ENCODE results near the gene PIPOX. TPM values are rescaled to one million over a fixed set of nuclear protein-coding genes. Genes with fewer than 3 reads are reported as not detected.
A peak's percentile ranks its signal among the peaks of the same experiment; 100 is the strongest.

Gene PIPOX
- total RNA-seq, 1 donor from 2014 or later: 3.3 TPM

DNA sequence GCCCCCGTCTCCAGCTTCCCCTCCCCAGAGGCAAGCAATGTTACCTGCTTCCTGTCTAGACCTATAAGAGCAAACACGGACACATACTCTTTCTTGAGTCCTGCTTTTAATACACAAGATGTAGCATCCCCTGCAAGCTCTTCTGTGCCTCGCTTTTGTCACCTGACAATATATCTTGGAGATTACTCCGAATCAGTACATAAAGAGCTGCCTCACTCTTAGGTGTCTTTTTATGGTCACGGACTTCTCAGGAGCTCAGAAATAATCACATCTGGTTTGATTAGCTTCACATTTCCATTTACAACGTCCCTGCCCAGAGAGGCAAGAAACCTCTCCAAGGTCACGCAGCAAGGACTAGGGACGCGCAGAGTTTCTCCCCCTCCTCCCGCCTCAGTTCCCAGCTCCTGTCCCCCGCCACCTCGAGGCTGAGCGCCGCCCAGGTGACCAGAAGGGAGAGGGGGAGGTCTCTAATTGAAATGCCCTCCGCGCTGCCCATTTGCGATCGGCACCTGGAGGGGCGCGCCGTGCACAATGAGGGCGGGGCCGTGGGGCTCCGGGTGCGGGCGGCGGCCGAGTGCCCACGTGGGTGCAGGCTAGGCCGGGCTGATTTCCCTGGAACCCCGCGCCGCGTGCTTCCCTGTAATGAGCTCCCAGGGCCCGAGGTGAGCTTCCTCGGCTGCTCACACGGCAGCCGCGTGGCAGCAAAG, 23.3 kb upstream of the PIPOX start:
- Mint-ChIP-seq H3K4me3 (ENCODE audit: unreplicated experiment) (no peak overlapping the region), H3K4me1 (ENCODE audit: unreplicated experiment) (peaks cover 42% of the 10 kb centered on the region), H3K9me3 (ENCODE audit: unreplicated experiment) (no peaks in the 10 kb centered on the region), H3K27me3 (ENCODE audit: unreplicated experiment) (peaks cover 1% of the 10 kb centered on the region), H3K27ac (ENCODE audit: unreplicated experiment) (no peak overlapping the region), H3K36me3 (ENCODE audit: low read depth, unreplicated experiment) (no peaks in the 10 kb centered on the region)
- DNase-seq (ENCODE audit: low spot score): no peak
- TF ChIP-seq, protein P1, sequence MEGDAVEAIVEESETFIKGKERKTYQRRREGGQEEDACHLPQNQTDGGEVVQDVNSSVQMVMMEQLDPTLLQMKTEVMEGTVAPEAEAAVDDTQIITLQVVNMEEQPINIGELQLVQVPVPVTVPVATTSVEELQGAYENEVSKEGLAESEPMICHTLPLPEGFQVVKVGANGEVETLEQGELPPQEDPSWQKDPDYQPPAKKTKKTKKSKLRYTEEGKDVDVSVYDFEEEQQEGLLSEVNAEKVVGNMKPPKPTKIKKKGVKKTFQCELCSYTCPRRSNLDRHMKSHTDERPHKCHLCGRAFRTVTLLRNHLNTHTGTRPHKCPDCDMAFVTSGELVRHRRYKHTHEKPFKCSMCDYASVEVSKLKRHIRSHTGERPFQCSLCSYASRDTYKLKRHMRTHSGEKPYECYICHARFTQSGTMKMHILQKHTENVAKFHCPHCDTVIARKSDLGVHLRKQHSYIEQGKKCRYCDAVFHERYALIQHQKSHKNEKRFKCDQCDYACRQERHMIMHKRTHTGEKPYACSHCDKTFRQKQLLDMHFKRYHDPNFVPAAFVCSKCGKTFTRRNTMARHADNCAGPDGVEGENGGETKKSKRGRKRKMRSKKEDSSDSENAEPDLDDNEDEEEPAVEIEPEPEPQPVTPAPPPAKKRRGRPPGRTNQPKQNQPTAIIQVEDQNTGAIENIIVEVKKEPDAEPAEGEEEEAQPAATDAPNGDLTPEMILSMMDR (IDR thresholded peaks at IDR 0.05; ENCODE audit: unreplicated experiment): no peak

DNA sequence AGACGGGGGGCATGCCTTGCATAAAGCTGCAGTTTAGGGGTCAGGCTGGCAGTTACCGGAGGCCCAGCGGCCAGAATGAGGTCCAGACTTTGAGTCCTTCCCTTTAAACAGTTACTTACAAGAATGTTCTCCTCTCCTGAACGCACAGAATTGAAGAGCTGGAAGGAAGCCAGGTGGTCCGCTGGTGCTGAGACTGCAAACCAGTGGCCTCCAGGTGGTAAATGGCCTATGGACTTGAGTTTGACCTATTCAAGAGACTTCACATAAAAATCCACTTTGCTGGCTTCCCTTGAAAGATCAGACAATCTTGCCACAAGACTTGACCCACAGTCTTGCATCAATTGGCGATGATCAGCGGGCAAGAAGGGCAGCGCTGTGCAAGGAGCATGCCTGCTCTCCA, 22.4 kb upstream of the PIPOX start:
- H3K9me3 Mint-ChIP-seq (ENCODE audit: unreplicated experiment): no peaks in the 10 kb centered on the region
- TF ChIP-seq, protein P1 (IDR thresholded peaks at IDR 0.05; ENCODE audit: unreplicated experiment): no peak
- peaks cover 42% of the 10 kb centered on the region for H3K4me1 Mint-ChIP-seq (ENCODE audit: unreplicated experiment)
- no peak for DNase-seq (ENCODE audit: low spot score)
- H3K27ac Mint-ChIP-seq (ENCODE audit: unreplicated experiment): no peak overlapping the region
- H3K36me3 Mint-ChIP-seq (ENCODE audit: low read depth, unreplicated experiment): no peaks in the 10 kb centered on the region
- H3K27me3 Mint-ChIP-seq (ENCODE audit: unreplicated experiment): peaks cover 1% of the 10 kb centered on the region
- H3K4me3 Mint-ChIP-seq (ENCODE audit: unreplicated experiment): no peak overlapping the region

DNA sequence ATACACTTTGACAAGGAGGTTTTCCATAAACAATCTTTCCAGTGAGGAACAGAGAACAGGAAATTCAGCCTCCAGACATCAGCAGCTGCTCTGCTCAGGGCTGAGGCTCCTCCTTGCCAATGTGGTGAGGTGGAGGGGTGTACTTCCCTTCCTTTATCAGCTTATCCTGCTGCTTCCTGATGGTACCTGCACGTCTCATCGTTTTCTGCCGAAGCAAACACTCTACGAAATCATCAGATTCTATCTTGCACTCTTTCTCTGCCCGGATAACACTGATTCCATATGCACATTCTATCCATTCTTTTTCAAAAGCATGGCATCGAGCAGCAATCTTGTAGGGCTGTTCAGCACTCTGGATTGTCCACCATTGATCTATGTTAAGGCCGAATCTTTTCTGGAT, 21.7 kb upstream of the PIPOX start:
- Mint-ChIP-seq H3K36me3 (ENCODE audit: low read depth, unreplicated experiment) (no peaks in the 10 kb centered on the region), H3K4me3 (ENCODE audit: unreplicated experiment) (peak overlapping the region; percentile 48), H3K9me3 (ENCODE audit: unreplicated experiment) (no peaks in the 10 kb centered on the region), H3K27ac (ENCODE audit: unreplicated experiment) (peak overlapping the region; percentile 27), H3K4me1 (ENCODE audit: unreplicated experiment) (peaks cover 42% of the 10 kb centered on the region), H3K27me3 (ENCODE audit: unreplicated experiment) (peaks cover 1% of the 10 kb centered on the region)
- DNase-seq (ENCODE audit: low spot score): no peak
- TF ChIP-seq, protein P1 (IDR thresholded peaks at IDR 0.05; ENCODE audit: unreplicated experiment): no peak

DNA sequence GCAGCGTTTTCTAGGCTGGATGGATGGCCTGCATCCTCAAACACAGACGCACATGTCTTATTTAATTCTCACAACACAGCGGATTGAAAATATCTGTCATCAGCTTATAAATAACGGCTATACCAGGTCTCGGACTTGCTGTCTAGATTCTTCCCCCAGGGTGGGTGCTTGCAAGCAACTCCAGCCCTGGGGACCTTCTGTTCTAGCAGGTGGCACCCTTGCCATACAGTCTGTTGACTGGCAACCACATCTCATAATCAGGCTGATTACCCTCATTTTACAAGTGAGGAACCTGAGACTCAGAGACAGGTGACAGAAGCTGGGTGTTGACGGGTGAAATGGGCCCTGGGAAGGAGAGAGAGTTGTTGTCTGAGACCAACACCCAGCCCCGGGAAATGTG, 20.9 kb upstream of the PIPOX start:
- H3K4me3 Mint-ChIP-seq (ENCODE audit: unreplicated experiment): no peak overlapping the region
- no peak for DNase-seq (ENCODE audit: low spot score)
- H3K27me3 Mint-ChIP-seq (ENCODE audit: unreplicated experiment): peaks cover 1% of the 10 kb centered on the region
- H3K27ac Mint-ChIP-seq (ENCODE audit: unreplicated experiment): no peak overlapping the region
- no peaks in the 10 kb centered on the region for H3K9me3 Mint-ChIP-seq (ENCODE audit: unreplicated experiment)
- TF ChIP-seq, protein P1 (IDR thresholded peaks at IDR 0.05; ENCODE audit: unreplicated experiment): no peak
- H3K4me1 Mint-ChIP-seq (ENCODE audit: unreplicated experiment): peaks cover 38% of the 10 kb centered on the region
- H3K36me3 Mint-ChIP-seq (ENCODE audit: low read depth, unreplicated experiment): no peaks in the 10 kb centered on the region

DNA sequence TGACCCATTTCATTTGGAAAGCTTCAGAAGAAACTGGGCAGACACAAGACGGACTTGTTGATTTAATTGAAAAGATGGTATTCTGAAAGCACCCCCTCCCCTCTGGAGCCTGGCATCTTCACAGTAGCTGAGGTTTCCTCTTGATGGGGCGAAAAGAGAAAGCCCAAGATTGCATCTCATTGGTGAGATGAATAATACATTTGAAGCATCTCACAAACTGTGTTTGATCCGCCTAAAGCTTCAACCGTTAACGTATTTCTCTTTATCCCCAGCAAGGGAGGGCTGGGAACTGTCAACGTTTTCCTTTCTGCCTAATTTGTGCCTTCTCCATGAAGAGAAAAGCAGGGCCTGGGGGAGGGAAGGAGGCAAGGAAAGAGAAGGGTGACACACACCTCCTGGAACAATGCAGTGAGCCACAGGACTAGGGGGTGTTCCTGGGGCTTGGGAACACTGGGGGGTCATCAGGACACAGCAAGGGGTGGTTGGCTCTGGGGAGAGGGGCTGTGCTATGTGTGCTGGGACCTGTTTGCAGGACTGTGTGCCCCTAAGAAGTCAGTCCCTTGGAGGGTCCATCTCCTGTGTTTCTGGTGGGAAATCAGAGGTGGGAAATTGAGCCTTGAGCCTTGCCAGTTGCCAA, 18.5 kb upstream of the PIPOX start:
- Mint-ChIP-seq H3K9me3 (ENCODE audit: unreplicated experiment) (no peaks in the 10 kb centered on the region), H3K4me1 (ENCODE audit: unreplicated experiment) (peaks cover 32% of the 10 kb centered on the region), H3K36me3 (ENCODE audit: low read depth, unreplicated experiment) (no peaks in the 10 kb centered on the region), H3K4me3 (ENCODE audit: unreplicated experiment) (no peak overlapping the region), H3K27ac (ENCODE audit: unreplicated experiment) (no peak overlapping the region), H3K27me3 (ENCODE audit: unreplicated experiment) (peaks cover 4% of the 10 kb centered on the region)
- no peak for DNase-seq (ENCODE audit: low spot score)
- TF ChIP-seq, protein P1 (IDR thresholded peaks at IDR 0.05; ENCODE audit: unreplicated experiment): no peak
